HG02973 (cell line): ENCODE measurements around the gene TCF7L2.

Experiments
- ATAC-seq: cut with Tn5 transposase; IDR thresholded peaks from one replicate; pipeline ENCODE4 v1.9.1; 2021; ENCODE audit warnings: moderate library complexity; ENCODE audit not compliant: unreplicated experiment

Gene TCF7L2

GRCh38 chr10:113041841-113042750, 92.0 kb downstream of the TCF7L2 start:
- no peak for ATAC-seq

GRCh38 chr10:113042868-113043267, 92.8 kb downstream of the TCF7L2 start:
- ATAC-seq = no peak

GRCh38 chr10:113044016-113044755, 94.1 kb downstream of the TCF7L2 start:
- no peak for ATAC-seq

- no peak for ATAC-seq
Measured at GRCh38 chr10:113045147-113046055, 95.4 kb downstream of the TCF7L2 start.

GRCh38 chr10:113047151-113047550, 97.1 kb downstream of the TCF7L2 start:
- no peak for ATAC-seq

GRCh38 chr10:113047605-113047962, 97.5 kb downstream of the TCF7L2 start:
- ATAC-seq = no peak

GRCh38 chr10:113047963-113048781, 98.1 kb downstream of the TCF7L2 start:
- no peak for ATAC-seq

GRCh38 chr10:113049881-113050280, 99.8 kb downstream of the TCF7L2 start:
- no peak for ATAC-seq

- ATAC-seq = no peak
Measured at GRCh38 chr10:113052076-113052830, 102.2 kb downstream of the TCF7L2 start.

- ATAC-seq = no peak
Measured at GRCh38 chr10:113053091-113053490, 103.0 kb downstream of the TCF7L2 start.

GRCh38 chr10:113053881-113054280, 103.8 kb downstream of the TCF7L2 start:
- no peak for ATAC-seq

- ATAC-seq = no peak
Measured at GRCh38 chr10:113055458-113055857, 105.4 kb downstream of the TCF7L2 start.

GRCh38 chr10:113056030-113056429, 106.0 kb downstream of the TCF7L2 start:
- no peak for ATAC-seq

- ATAC-seq = no peak
Measured at GRCh38 chr10:113056441-113057021, 106.5 kb downstream of the TCF7L2 start.

- no peak for ATAC-seq
Measured at GRCh38 chr10:113057948-113058522, 108.0 kb downstream of the TCF7L2 start.

- no peak for ATAC-seq
Measured at GRCh38 chr10:113058523-113059370, 108.7 kb downstream of the TCF7L2 start.

GRCh38 chr10:113059371-113059780, 109.3 kb downstream of the TCF7L2 start:
- ATAC-seq = no peak
